DOHH2 (cell line): ENCODE measurements around the gene SPTBN1.

Source experiments
- EZH2phosphoT487 ChIP-seq: fragments of 200-600 bp; sonication (generic); IDR thresholded peaks from 2 replicates; pipeline ENCODE4 v1.6.1; 2017; ENCODE audit warnings: borderline replicate concordance, mild to moderate bottlenecking, antibody characterized with exemption, low read length, moderate library complexity, mixed read lengths
- TF ChIP-seq, protein P1 (sequence below): fragments of 200-600 bp; sonication (generic); IDR thresholded peaks from one replicate; pipeline ENCODE4 v1.5.1; 2014; ENCODE audit warnings: antibody characterized with exemption, mild to moderate bottlenecking, low read depth, low read length; ENCODE audit not compliant: poor library complexity, severe bottlenecking

DNA sequence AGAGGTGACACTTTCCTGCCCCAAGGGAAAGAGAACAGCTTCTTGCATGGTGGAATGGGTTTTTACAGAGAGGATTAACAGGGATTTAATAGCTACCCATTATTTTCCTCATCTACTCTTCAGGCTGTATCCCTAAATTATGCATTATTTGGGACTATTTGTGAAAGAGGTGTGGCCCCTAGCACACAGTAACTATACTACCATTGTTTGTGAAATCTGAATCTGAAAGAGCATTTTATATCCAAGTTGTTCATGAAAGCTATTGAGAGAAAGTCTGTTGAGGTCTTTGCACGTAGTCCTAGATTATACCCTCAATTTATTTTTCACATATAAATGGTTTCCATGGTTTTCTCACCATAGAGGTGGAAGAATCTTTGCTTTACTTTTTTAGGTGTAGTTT, 78.1 kb downstream of the SPTBN1 start:
- TF ChIP-seq, protein P1, sequence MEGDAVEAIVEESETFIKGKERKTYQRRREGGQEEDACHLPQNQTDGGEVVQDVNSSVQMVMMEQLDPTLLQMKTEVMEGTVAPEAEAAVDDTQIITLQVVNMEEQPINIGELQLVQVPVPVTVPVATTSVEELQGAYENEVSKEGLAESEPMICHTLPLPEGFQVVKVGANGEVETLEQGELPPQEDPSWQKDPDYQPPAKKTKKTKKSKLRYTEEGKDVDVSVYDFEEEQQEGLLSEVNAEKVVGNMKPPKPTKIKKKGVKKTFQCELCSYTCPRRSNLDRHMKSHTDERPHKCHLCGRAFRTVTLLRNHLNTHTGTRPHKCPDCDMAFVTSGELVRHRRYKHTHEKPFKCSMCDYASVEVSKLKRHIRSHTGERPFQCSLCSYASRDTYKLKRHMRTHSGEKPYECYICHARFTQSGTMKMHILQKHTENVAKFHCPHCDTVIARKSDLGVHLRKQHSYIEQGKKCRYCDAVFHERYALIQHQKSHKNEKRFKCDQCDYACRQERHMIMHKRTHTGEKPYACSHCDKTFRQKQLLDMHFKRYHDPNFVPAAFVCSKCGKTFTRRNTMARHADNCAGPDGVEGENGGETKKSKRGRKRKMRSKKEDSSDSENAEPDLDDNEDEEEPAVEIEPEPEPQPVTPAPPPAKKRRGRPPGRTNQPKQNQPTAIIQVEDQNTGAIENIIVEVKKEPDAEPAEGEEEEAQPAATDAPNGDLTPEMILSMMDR: no peak
- TF ChIP-seq EZH2phosphoT487: no peak
